CD4-positive, CD25-positive, alpha-beta regulatory T cell (primary cell): ENCODE results near the gene PLCB4. TPM values are rescaled to one million over a fixed set of nuclear protein-coding genes. Genes with fewer than 3 reads are reported as not detected.

Source experiments
- ATAC-seq, 2 donors: fragments of 150-1000 bp; cut with Tn5 transposase; one replicate each; pipeline ENCODE4 v1.10.0; 2021; ENCODE audit warnings: low read depth in 2 of 2, moderate number of reproducible peaks in 2 of 2, moderate library complexity in 1 of 2
- DNase-seq, 3 donors: peaks; one replicate each; pipeline versions ENCODE4 v3.0.0 to v3.0.0-alpha.2; 2012 to 2022; ENCODE audit warnings: mixed read lengths in 1 of 3
- H3K27ac ChIP-seq: one replicate; pipeline ENCODE4 v1.7.0; 2013; ENCODE audit warnings: mild to moderate bottlenecking, low read length; ENCODE audit not compliant: insufficient read depth, poor library complexity, severe bottlenecking
- H3K27me3 ChIP-seq: one replicate; pipeline ENCODE4 v1.7.0; 2013; ENCODE audit warnings: low read length; ENCODE audit not compliant: control insufficient read depth, insufficient read depth
- H3K36me3 ChIP-seq: one replicate; pipeline ENCODE4 v1.7.0; 2013; ENCODE audit warnings: mild to moderate bottlenecking, low read length, moderate library complexity; ENCODE audit not compliant: control insufficient read depth, insufficient read depth
- H3K4me1 ChIP-seq: 2 replicates; pipeline ENCODE4 v1.7.0; 2013; ENCODE audit warnings: mild to moderate bottlenecking, low read length; ENCODE audit not compliant: insufficient read depth, control insufficient read depth, poor library complexity, severe bottlenecking
- H3K4me3 ChIP-seq: one replicate; pipeline ENCODE4 v1.7.0; 2013; ENCODE audit warnings: low read depth, mild to moderate bottlenecking, low read length, moderate library complexity
- H3K9me3 ChIP-seq, 2 experiments: 1 replicate in 1 of 2; 2 replicates in 1 of 2; pipeline ENCODE4 v1.7.0; 2013; ENCODE audit warnings: low read length in 2 of 2, mild to moderate bottlenecking in 1 of 2, moderate library complexity in 1 of 2; ENCODE audit not compliant: control insufficient read depth in 2 of 2
- H3K27ac Mint-ChIP-seq, 3 donors: one replicate each; pipeline ENCODE4 v1.8.0; 2020 to 2022; ENCODE audit warnings: mild to moderate bottlenecking in 3 of 3, mixed read lengths in 3 of 3, moderate library complexity in 2 of 3
- H3K27me3 Mint-ChIP-seq: one replicate; pipeline ENCODE4 v1.8.0; 2022; ENCODE audit warnings: mild to moderate bottlenecking, mixed read lengths
- H3K36me3 Mint-ChIP-seq: one replicate; pipeline ENCODE4 v1.8.0; 2020; ENCODE audit warnings: mixed read lengths
- H3K4me1 Mint-ChIP-seq, 4 donors: one replicate each; pipeline ENCODE4 v1.8.0; 2020 to 2022; ENCODE audit warnings: mixed read lengths in 4 of 4, mild to moderate bottlenecking in 1 of 4
- H3K4me3 Mint-ChIP-seq, 4 donors: one replicate each; pipeline ENCODE4 v1.8.0; 2020 to 2022; ENCODE audit warnings: mild to moderate bottlenecking in 4 of 4, mixed read lengths in 4 of 4, moderate library complexity in 3 of 4
- H3K9me3 Mint-ChIP-seq, 7 donors: one replicate each; pipeline ENCODE4 v1.8.0; 2020 to 2022; ENCODE audit warnings: mixed read lengths in 7 of 7, mild to moderate bottlenecking in 3 of 7, moderate library complexity in 2 of 7
- polyA plus RNA-seq, 4 donors: library from polyadenylated mRNA; unstranded; fragments of 300-500 nt; fragmentation: Illumina TruSeq; gene quantifications; one replicate each; pipeline ENCODE4 v1.2.3, GENCODE V29; 2021
- total RNA-seq: library from RNA; stranded (reverse); gene quantifications from one replicate; pipeline ENCODE4 v1.2.3, GENCODE V29; 2022

Gene PLCB4
- total and polyA plus RNA-seq, 5 donors from 2014 or later = 0.94 TPM; not detected in 4

DNA sequence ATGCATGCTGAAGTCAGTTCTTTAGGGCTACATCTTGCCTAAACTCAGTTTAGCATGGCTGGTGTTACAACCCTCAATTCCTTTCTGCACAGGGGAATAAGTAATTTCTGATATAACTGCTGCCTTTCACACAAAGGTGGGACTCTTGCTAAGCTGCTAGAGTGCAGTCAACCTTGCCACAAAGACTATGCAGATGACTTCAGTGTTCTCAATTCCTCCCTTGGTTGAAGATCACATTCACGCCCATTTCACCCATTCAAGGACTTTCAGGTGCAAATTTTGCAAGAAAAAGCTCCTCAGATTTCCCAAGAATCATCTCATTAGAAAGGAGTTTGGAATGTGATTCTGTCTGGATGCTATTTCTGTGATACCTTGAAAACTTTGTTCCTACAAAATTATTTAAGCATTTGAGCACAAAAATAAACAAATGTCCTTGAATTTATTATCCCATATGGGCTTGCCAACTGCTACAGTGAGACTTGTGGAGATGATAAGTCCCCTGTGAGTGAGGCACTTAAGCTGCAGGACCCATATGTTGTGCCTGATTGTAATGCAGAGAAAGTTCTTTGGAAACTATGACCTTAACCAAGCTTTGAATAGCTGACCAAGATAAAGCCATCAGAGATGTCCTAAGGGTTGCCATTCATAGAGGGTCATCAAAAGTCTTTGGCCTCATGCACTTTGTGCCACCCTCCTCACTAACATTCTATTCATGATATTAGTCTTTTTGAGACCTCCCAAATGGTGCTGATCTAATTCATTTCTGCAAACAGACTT is 111.8 kb downstream of the PLCB4 start:
- Mint-ChIP-seq H3K36me3 (no peaks in the 10 kb centered on the region), H3K27ac (no peak overlapping the region), H3K4me3 (no peak overlapping the region), H3K27me3 (no peaks in the 10 kb centered on the region), H3K9me3 (peaks cover 0 to 10% (median 4%) of the 10 kb centered on the region in 7 donors), H3K4me1 (no peaks in the 10 kb centered on the region)
- H3K4me3 ChIP-seq = no peak overlapping the region
- no peaks in the 10 kb centered on the region for H3K36me3 ChIP-seq
- no peaks in the 10 kb centered on the region for H3K27me3 ChIP-seq
- ATAC-seq = no peak
- H3K27ac ChIP-seq = no peak overlapping the region
- H3K9me3 ChIP-seq = peaks cover 0 to 2% of the 10 kb centered on the region in 2 experiments
- no peaks in the 10 kb centered on the region for H3K4me1 ChIP-seq
- no peak for DNase-seq

DNA sequence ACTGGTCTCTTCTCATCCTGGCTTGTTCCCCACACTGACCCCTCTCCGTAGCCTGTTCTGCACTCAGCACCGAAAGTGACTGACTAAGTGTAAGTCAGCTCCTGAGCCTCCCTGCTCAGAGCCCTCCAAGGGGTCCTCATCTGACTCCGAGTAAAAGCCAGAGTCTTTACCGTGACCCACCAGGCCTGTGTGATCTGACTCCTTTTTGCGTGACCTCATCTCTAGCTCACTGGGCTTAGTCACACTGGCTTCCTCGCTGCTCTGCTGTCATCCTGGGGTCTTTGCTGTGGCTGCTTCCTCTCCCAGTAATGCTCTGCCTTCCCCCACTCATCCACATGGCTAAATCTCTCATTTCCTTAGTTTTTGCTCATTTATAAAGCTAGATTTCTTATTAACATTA is 116.6 kb downstream of the PLCB4 start:
- DNase-seq (no peak), ATAC-seq (no peak)
- no peaks in the 10 kb centered on the region for H3K36me3 ChIP-seq
- no peak overlapping the region for H3K27ac ChIP-seq
- H3K4me3 ChIP-seq = no peak overlapping the region
- H3K4me1 ChIP-seq = no peaks in the 10 kb centered on the region
- H3K27me3 ChIP-seq = no peaks in the 10 kb centered on the region
- Mint-ChIP-seq H3K4me3 (no peak overlapping the region), H3K36me3 (no peaks in the 10 kb centered on the region), H3K27ac (no peak overlapping the region), H3K9me3 (peaks cover 4 to 7% (median 6%) of the 10 kb centered on the region in 7 donors), H3K4me1 (no peaks in the 10 kb centered on the region), H3K27me3 (no peaks in the 10 kb centered on the region)
- H3K9me3 ChIP-seq = peaks cover 0 to 2% of the 10 kb centered on the region in 2 experiments

DNA sequence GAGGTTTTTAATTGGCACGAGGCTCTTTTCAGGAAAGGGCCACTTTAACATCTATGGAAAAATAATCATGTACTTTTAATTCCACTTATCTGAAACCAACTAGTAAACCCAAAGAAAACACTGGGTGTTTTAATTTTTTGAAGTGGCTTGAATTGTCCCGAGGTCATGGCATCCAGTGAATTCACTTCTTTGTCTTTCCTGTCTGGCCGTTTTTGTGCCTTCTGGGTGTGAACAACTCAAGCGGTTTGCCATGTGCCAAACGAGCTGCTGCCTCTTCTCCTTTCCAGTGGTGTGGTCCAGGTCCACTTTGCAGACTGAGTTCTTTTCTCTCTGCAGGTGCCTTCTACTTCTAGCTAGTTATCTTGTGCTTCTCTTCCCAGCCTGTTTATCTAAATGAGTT is 117.5 kb downstream of the PLCB4 start:
- Mint-ChIP-seq H3K9me3 (peaks cover 4 to 8% (median 6%) of the 10 kb centered on the region in 7 donors), H3K4me3 (no peak overlapping the region), H3K4me1 (no peaks in the 10 kb centered on the region), H3K27ac (no peak overlapping the region), H3K36me3 (no peaks in the 10 kb centered on the region), H3K27me3 (no peaks in the 10 kb centered on the region)
- ATAC-seq = no peak
- Histone ChIP-seq H3K9me3 (peaks cover 0 to 2% of the 10 kb centered on the region in 2 experiments), H3K4me1 (no peaks in the 10 kb centered on the region), H3K4me3 (no peak overlapping the region), H3K27ac (no peak overlapping the region), H3K27me3 (no peaks in the 10 kb centered on the region), H3K36me3 (no peaks in the 10 kb centered on the region)
- no peak for DNase-seq

DNA sequence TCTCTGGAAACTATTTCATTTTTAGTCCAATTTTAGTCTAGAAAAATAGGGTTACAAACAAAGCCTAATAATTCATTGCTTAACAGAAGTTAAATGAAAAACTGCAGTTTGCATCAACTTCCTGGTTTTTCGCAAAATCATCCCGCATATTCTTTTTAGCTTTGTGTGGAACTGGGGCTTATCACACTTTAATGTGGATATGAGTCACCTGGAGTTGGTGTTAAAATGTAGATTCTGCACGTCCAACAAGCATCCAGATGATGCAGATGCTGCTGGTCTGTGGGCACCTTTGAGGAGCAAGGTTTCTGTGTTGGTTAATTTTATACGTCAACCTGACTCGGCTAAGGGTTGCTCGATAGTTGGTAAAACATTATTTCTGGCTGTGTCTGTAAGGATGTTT is 126.1 kb downstream of the PLCB4 start:
- Mint-ChIP-seq H3K27me3 (no peaks in the 10 kb centered on the region), H3K9me3 (peaks cover 0 to 19% (median 4%) of the 10 kb centered on the region in 7 donors), H3K4me3 (no peak overlapping the region), H3K4me1 (no peaks in the 10 kb centered on the region), H3K36me3 (no peaks in the 10 kb centered on the region), H3K27ac (no peak overlapping the region)
- no peak overlapping the region for H3K27ac ChIP-seq
- no peaks in the 10 kb centered on the region for H3K27me3 ChIP-seq
- ATAC-seq (no peak), DNase-seq (no peak)
- no peak overlapping the region for H3K4me3 ChIP-seq
- H3K9me3 ChIP-seq = no peaks in the 10 kb centered on the region
- no peaks in the 10 kb centered on the region for H3K4me1 ChIP-seq
- H3K36me3 ChIP-seq = no peaks in the 10 kb centered on the region

- H3K9me3 Mint-ChIP-seq = peaks cover 0 to 19% (median 4%) of the 10 kb centered on the region in 7 donors
- DNase-seq = no peak
- no peak overlapping the region for H3K4me3 Mint-ChIP-seq
- Histone ChIP-seq H3K27ac (no peak overlapping the region), H3K27me3 (no peaks in the 10 kb centered on the region), H3K9me3 (peaks cover 0 to 2% of the 10 kb centered on the region in 2 experiments), H3K4me3 (no peak overlapping the region), H3K4me1 (no peaks in the 10 kb centered on the region), H3K36me3 (no peaks in the 10 kb centered on the region)
- H3K27ac Mint-ChIP-seq = no peak overlapping the region
- no peaks in the 10 kb centered on the region for H3K4me1 Mint-ChIP-seq
- no peaks in the 10 kb centered on the region for H3K36me3 Mint-ChIP-seq
- ATAC-seq = no peak
- H3K27me3 Mint-ChIP-seq = no peaks in the 10 kb centered on the region
These were observed 127.2 kb downstream of the PLCB4 start for GRCh38 chr20:9196110-9196509.

DNA sequence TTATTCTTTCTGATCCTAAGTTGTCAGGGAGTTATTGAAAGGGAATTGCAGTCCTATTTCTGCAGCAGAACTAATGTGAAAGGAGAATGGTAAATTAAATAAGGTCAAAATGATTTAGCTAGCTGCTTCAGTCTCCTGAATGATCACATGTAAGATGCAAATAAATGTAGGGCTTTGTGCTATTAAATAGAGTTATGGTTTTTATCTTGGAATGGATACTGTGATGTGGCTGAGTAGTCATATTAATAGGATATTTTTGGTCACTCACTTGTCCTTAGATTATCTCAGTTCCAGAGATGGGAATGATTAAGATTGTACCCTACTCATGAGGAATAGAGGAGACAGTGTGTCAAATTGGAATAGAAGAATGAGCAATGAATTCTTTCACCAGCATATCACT is 129.6 kb downstream of the PLCB4 start:
- H3K27me3 ChIP-seq = no peaks in the 10 kb centered on the region
- no peaks in the 10 kb centered on the region for H3K36me3 Mint-ChIP-seq

DNA sequence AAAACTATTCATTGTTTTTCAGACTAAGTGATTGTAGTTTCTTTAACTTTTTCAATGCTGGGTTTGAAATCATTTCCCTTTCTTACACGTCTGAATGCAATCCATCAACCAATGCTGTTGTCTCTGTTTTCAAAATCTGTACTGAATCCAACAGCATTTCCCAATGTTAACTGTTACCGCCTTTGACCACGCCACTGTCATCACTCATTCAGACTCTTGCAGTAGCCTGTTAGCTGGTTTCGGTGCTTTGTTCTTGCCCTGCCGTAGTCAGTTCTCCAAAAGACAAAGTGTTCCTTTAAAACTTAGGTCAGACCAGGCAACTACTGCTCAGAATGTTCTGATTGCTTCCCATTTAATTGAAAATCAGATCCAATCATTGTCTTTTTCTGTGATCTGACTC is 131.3 kb downstream of the PLCB4 start:
- no peaks in the 10 kb centered on the region for H3K36me3 ChIP-seq
- Mint-ChIP-seq H3K4me3 (no peak overlapping the region), H3K27ac (no peak overlapping the region), H3K9me3 (peaks cover 0 to 13% (median 6%) of the 10 kb centered on the region in 7 donors), H3K4me1 (no peaks in the 10 kb centered on the region), H3K27me3 (no peaks in the 10 kb centered on the region), H3K36me3 (no peaks in the 10 kb centered on the region)
- H3K4me3 ChIP-seq = no peak overlapping the region
- ATAC-seq (no peak), DNase-seq (no peak)
- H3K27ac ChIP-seq = no peak overlapping the region
- H3K4me1 ChIP-seq = no peaks in the 10 kb centered on the region
- H3K9me3 ChIP-seq = peaks cover 0 to 2% of the 10 kb centered on the region in 2 experiments
- no peaks in the 10 kb centered on the region for H3K27me3 ChIP-seq

More for the DNA sequence above, 129.6 kb downstream of the PLCB4 start:
- H3K4me3 ChIP-seq = no peak overlapping the region
- Mint-ChIP-seq H3K27ac (no peak overlapping the region), H3K4me1 (no peaks in the 10 kb centered on the region), H3K27me3 (no peaks in the 10 kb centered on the region), H3K4me3 (no peak overlapping the region), H3K9me3 (peaks cover 0 to 20% (median 5%) of the 10 kb centered on the region in 7 donors)
- H3K36me3 ChIP-seq = no peaks in the 10 kb centered on the region
- no peak overlapping the region for H3K27ac ChIP-seq
- H3K4me1 ChIP-seq = no peaks in the 10 kb centered on the region
- DNase-seq (no peak), ATAC-seq (no peak)
- peaks cover 0 to 2% of the 10 kb centered on the region in 2 experiments for H3K9me3 ChIP-seq

GRCh38 chr20:9200620-9201019 is 131.7 kb downstream of the PLCB4 start:
- no peak overlapping the region for H3K4me3 ChIP-seq
- no peak overlapping the region for H3K27ac Mint-ChIP-seq
- peaks cover 0 to 2% of the 10 kb centered on the region in 2 experiments for H3K9me3 ChIP-seq
- no peaks in the 10 kb centered on the region for H3K27me3 Mint-ChIP-seq
- no peaks in the 10 kb centered on the region for H3K36me3 ChIP-seq
- ATAC-seq = no peak
- no peaks in the 10 kb centered on the region for H3K4me1 ChIP-seq
- H3K4me1 Mint-ChIP-seq = no peaks in the 10 kb centered on the region
- no peak overlapping the region for H3K27ac ChIP-seq
- no peaks in the 10 kb centered on the region for H3K36me3 Mint-ChIP-seq
- no peak overlapping the region for H3K4me3 Mint-ChIP-seq
- peaks cover 0 to 10% (median 6%) of the 10 kb centered on the region in 7 donors for H3K9me3 Mint-ChIP-seq
- no peaks in the 10 kb centered on the region for H3K27me3 ChIP-seq
- DNase-seq = no peak
